Stimulated activated CD4-positive, alpha-beta T cell treated with anti-CD3 and anti-CD28 coated beads, TNF-alpha, amount 100 ng/mL, for 48 hours (primary cell): Measurements from ENCODE around the gene CFB.
"Not testable (repeated sequence)": the region's sequence is repeated elsewhere in the genome, so short reads cannot be mapped to it uniquely, and the experiment has no call there.

Experiments
- DNase-seq, 3 donors: peaks; one replicate each; pipeline ENCODE4 v3.0.0-alpha.2; 2020; ENCODE audit warnings: low read depth in 3 of 3

The CFB gene

DNA sequence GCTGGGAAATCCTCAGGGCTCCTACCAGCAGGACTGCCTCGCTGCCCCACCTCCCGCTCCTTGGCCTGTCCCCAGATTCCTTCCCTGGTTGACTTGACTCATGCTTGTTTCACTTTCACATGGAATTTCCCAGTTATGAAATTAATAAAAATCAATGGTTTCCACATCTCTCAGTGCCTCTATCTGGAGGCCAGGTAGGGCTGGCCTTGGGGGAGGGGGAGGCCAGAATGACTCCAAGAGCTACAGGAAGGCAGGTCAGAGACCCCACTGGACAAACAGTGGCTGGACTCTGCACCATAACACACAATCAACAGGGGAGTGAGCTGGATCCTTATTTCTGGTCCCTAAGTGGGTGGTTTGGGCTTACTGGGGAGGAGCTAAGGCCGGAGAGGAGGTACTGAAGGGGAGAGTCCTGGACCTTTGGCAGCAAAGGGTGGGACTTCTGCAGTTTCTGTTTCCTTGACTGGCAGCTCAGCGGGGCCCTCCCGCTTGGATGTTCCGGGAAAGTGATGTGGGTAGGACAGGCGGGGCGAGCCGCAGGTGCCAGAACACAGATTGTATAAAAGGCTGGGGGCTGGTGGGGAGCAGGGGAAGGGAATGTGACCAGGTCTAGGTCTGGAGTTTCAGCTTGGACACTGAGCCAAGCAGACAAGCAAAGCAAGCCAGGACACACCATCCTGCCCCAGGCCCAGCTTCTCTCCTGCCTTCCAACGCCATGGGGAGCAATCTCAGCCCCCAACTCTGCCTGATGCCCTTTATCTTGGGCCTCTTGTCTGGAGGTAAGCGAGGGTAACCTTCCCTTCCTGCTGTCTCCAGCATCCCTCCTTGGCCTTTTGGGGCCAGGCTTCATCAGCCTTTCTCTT is at the start of gene CFB:
Gene CFB, plus strand, starts transcription at position 589 of the 863 bp plus-strand sequence. Its CDS starts 127 bp downstream, at position 716.
- no peak for DNase-seq

DNA sequence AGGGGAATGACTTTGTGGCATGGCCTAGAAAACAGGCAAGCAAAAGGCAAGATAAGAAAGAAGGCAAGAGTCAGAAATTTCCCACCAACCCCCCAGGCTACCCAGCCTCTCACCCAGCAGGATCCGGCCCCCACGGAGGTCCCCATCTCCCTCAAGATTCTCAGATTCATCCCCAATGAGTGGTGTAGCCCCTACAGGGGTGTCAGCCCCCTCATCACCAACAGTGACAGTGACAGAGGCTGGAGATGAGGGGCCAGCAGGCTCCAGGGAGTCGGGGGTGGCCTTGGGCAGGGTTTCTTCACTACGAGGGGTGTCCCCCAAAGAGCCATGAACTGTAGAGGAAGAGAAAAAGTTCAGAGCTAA is 49.4 kb upstream of the CFB start:
- no peak for DNase-seq

- DNase-seq: no peak
Measured at GRCh38 chr6:31896856-31897611, 48.9 kb upstream of the CFB start.

- peak; percentile 70 to 87 (median 73) for DNase-seq
Measured at GRCh38 chr6:31897612-31898382, 48.1 kb upstream of the CFB start, which contains the start of gene EHMT2. Gene EHMT2 (minus strand): TSS chr6:31897698. CDS start chr6:31897677, 21 bp downstream.

DNA sequence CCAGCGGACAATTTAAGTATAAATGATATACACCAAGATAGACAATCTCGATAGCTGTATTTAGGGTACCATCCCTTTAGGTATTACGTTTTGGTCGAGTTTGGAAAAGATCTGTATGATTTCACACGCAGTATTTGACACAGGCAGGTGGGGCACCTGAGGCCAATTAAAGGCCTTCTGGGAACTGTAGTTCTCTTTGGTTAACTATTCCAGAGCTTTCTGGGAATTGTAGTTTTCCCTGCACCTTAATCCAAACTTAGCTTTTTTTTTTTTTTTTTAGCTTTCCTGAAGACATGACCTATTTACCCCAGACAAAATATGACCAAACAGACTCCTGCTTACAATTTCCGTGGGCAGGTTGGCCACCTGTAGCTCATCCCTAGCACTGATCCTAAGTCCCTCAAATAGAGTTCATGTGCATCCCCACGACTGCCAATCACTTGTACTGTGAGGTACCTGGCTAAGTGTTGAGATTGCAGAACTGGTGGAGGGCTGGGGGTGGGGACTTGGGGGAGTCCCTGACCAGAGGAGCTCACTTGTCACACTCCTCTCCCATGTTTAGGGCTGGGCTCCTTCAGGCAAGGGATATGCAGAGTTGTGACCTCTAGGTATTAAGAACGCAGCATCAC is 47.4 kb upstream of the CFB start:
- no peak for DNase-seq

GRCh38 chr6:31899215-31899614 is 46.7 kb upstream of the CFB start:
- DNase-seq: no peak

- no peak for DNase-seq
Measured at GRCh38 chr6:31899882-31900722, 45.8 kb upstream of the CFB start.

GRCh38 chr6:31900917-31901414 is 44.9 kb upstream of the CFB start:
- no peak for DNase-seq

GRCh38 chr6:31901415-31901952 is 44.4 kb upstream of the CFB start:
- DNase-seq: peak in 1 of 3 donors; percentile 62

DNA sequence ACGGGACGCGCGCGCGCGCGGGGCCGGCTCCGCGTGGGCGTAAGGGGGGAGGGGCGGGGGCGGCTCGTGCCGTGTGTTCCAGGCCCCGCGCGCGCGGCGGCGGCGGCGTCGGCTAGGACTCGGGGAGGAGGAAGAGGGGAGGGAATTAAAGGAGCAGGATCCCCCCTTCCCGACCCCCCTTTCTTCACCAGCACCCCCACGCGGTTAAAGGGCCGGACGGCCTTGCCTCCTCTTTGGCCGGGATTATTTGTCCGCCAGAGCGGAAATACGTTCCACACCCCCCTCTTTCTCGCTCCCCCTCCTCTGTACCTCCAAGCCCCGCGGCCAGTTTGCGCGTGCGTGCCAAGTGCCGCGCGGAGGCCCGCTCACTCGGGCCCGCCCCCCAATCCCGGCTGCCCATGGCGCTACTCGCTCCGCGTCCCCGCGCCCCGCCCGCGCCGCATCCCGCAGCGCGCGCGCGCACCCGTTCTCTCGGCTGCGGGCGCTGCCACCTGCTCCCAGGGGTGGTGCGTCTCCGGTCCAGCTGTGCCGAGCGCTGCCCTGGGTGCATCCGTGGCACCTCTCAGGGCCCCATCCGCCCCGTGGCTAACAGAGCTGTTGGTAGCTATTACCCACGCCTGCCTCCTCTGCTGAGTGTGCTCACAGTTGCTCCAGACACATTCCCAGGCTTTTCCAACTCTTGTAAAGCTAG is 43.8 kb upstream of the CFB start, which contains the start of gene ZBTB12:
Gene ZBTB12, minus strand, starts transcription at position 134 of the 691 bp plus-strand sequence. CDS start 781 bp downstream, outside the sequence.
- peak; percentile 62 to 83 (median 76) for DNase-seq

DNA sequence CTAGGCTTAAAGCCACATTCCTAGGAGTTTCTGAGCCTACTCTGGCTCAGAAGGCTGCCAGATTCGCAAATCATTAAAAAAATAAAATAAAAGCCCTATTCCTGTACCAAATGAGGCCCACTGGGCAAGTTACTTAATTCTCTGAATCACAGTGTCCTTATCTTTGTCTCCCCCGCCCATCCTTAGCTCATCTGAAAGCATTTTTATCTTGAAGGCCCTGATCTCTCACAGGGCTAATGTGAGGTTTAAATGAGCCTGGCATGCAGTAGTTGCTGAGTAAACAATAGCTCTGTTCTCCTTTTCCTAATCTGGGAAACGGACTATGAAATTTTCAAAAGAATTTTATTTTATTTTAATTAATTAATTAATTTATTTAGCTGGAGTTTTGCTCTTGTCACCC is 41.9 kb upstream of the CFB start:
- DNase-seq: no peak

DNA sequence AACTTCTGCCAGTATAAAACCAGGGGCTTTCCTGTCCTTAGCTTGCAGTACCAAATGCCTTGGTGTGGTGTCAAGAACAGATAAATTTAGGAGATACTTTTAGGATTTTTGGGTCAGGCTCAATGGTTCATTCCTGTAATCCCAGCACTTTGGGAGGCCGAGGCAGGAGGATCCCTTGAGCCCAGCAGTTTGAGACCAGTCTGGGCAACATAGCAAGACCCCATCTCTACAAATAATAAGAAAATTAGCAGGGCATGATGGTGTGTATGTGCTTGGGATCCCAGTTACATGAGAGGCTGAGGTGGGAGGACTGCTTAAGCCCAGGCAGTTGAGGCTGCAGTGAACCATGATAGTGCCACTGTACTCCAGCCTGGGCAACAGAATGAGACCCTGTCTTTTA is 40.9 kb upstream of the CFB start:
- DNase-seq: no peak

GRCh38 chr6:31906122-31906521 is 39.8 kb upstream of the CFB start:
- DNase-seq: no peak

GRCh38 chr6:31906727-31907126 is 39.2 kb upstream of the CFB start:
- DNase-seq: not testable (repeated sequence)

DNA sequence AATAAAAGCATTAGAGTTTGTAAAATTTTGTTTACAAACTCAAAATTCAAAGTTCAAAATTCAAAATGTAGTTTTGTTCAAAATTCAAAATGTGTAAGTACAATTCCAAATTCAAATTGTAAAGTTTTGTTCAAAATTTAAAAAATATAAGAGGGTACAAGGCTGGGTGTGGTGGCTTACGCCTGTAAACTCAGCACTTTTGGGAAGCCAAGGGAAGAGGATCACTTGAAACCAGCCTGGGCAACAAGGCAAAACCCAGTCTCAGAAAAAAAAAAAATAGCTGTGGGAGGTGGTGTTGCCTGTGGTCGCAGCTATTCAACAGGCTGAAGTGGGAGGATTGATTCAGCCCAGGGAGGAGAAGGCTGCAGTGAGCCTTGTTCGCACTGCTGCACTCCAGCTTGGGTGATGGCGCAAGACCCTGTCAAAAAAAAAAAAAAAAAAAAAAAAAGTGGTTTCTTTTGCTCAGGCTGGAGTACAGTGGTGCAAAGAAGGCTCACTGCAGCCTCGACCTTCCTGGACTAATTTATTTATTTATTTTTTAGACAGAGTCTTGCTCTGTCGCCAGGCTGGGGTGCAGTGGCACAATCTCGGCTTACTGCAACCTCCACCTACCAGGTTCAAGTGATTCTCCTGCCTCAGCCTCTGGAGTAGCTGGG is 38.6 kb upstream of the CFB start:
- no peak for DNase-seq

DNA sequence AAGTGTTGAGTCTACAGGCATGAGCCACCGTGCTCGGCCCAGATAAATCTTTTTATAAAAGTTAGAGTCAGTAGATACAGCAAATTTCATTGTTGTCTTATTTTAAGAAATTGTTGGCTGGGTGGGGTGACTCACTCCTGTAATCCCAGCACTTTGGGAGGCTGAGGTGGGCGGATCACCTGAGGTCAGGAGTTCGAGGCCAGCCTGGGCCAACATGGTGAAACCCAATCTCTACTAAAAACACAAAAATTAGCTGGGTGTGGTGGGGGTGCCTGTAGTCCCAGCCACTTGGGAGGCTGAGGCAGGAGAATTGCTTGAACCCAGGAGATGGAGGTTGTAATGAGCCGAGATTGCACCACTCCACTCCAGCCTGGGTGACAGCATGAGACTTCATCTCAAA is 37.6 kb upstream of the CFB start:
- not testable (repeated sequence) for DNase-seq

DNA sequence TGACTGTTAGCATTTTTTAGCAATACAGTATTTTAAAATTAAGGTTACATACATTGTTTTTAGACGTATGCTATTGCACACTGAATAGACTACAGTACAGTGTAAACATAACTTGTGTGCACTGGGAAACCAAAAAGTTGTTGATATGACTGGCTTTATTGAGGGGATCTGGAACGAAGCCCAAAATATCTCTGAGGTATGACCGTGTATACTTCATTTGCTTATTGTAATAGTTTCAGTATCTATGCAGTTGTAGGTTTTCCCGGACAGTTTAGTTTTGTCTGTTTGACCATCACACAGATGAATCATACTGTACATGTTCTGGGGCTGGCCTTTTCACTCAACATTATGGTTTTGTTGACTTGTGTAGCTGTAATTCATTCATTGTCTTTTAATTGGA is 37.1 kb upstream of the CFB start:
- DNase-seq: no peak

GRCh38 chr6:31909298-31909697 is 36.6 kb upstream of the CFB start:
- not testable (repeated sequence) for DNase-seq
